ENCODE data around the gene TMEM51.

Gene TMEM51

DNA sequence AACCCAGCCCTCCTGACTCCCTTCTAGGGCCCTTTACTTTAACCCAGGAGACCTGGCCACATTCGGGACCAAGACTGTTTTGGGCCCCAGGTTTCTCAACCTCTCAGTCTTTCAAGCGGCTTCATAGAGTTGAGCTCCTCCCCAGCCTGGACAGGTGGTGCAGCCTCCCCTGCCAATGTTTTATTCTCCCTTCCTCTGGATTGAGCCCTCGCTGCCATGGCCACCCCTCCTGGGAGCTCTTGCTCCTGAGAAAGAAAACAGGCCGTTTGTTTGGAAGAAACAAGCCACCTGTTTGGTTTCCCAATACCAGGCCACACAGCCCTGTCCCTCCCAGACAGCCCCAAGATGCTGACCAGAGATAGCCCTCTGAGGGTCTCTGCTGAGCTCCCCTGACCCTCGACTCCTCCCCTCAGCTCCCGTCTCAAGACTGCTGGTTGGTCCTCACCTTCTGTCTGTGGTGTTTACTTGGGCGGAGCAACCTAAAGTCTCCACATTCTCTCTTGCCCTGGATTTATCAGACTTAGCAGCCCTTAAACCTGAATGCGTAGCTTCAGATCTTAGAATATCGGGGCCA, 3.3 kb downstream of the TMEM51 start:
- DNase-seq (ENCODE audit: insufficient read length, low spot score) = no peak
- FAIRE-seq = no peak
- TF ChIP-seq, protein P1, sequence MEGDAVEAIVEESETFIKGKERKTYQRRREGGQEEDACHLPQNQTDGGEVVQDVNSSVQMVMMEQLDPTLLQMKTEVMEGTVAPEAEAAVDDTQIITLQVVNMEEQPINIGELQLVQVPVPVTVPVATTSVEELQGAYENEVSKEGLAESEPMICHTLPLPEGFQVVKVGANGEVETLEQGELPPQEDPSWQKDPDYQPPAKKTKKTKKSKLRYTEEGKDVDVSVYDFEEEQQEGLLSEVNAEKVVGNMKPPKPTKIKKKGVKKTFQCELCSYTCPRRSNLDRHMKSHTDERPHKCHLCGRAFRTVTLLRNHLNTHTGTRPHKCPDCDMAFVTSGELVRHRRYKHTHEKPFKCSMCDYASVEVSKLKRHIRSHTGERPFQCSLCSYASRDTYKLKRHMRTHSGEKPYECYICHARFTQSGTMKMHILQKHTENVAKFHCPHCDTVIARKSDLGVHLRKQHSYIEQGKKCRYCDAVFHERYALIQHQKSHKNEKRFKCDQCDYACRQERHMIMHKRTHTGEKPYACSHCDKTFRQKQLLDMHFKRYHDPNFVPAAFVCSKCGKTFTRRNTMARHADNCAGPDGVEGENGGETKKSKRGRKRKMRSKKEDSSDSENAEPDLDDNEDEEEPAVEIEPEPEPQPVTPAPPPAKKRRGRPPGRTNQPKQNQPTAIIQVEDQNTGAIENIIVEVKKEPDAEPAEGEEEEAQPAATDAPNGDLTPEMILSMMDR (IDR thresholded peaks at IDR 0.05; ENCODE audit: insufficient read depth, missing control alignments) = no peak

DNA sequence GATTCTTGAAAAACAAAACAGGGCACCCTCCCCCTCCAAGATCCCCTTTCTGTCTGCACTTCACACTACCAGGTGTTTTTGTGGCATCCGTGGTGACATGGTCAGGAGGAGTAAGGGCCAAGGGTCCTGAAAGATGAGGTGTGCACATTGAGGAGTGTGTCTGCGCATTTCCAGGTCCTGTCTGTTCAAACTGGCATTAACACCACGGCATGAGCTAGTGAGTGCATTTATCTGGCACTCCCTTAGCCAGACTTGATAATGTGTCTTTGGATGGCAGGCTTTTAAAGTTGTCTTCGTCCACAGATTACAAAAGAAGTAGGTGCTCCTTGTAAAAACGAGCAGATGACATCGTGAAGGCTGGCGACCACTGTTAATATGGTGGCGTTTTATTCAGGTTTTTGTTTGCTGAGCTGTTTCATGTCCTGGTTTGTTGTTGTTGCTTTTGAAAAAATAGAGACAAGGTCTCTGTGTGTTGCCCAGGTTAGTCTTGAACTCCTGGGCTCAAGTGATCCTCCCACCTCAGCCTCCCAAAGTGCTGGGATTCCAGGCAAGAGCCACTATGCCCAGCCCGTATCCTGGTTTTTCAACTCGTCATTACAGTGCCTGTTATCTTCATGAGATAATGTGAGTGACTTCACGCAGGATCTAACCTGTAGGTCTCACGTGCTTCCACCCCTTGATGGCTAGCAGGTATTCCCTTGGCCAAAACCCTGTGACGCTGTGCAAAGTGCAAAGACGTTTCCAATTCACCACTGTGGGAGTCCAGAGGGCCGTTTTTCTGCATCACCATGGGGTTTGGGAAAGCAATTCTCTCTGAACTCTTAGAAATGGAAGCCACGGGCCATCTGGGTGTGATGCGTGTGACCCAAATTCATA, 4.2 kb downstream of the TMEM51 start:
- TF ChIP-seq, protein P1 (IDR thresholded peaks at IDR 0.05; ENCODE audit: insufficient read depth, missing control alignments) = no peak
- DNase-seq (ENCODE audit: insufficient read length, low spot score) = no peak
- FAIRE-seq = no peak

DNA sequence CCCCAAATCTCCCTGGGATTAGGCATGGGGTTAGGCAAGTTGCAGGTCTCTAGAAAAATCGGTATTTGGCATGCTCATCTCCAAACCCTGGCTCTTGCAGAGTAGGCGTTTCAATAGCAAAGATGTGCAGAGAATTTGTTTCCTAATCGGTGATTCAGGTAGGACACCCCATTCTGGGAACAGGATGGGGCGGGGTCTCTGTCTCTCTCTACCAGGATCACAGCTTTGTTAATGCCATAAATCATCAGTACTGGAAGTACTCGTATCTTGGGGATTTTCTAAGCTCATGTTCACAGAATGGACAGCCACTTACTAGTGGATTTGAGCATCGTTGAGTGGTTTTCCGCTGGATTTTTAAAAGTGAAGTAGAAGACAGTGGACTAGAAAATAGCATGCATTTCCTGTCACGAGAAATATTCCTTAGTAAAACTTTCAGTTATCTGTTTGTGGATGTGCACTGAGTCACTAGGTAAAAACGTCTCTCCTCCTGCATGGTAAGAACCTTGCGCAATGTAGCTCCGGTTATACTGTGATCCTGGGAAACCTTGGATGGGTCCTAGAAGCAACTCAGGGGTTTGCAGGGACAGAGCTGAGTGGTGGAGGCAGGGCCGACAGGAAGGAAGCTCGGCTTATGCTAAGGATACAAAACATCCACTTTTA, 5.1 kb downstream of the TMEM51 start:
- FAIRE-seq = no peak
- no peak for DNase-seq (ENCODE audit: insufficient read length, low spot score)

DNA sequence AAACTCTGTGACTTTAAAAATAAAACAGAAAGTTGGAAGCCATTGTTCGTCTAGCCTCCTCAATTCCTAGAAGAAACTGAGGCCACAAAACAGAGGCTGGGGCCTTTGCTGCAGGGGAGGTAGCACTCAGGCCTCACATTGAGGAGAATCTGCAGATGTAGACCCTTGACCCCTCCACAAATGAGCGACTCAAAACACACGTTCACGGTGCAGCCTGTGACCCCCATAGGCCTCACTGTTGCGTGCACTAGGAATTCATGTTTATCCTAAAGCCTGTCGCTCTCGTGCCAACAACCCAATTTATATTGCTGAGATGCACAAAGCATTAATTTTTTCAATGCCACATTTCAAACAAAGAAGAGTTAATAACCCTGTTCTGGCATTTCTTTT, 5.6 kb downstream of the TMEM51 start:
- FAIRE-seq = no peak
- TF ChIP-seq, protein P1 (IDR thresholded peaks at IDR 0.05; ENCODE audit: insufficient read depth, missing control alignments) = no peak
- DNase-seq (ENCODE audit: insufficient read length, low spot score) = no peak

More for the DNA sequence above, 5.1 kb downstream of the TMEM51 start:
- TF ChIP-seq, protein P1 (IDR thresholded peaks at IDR 0.05; ENCODE audit: insufficient read depth, missing control alignments) = no peak

DNA sequence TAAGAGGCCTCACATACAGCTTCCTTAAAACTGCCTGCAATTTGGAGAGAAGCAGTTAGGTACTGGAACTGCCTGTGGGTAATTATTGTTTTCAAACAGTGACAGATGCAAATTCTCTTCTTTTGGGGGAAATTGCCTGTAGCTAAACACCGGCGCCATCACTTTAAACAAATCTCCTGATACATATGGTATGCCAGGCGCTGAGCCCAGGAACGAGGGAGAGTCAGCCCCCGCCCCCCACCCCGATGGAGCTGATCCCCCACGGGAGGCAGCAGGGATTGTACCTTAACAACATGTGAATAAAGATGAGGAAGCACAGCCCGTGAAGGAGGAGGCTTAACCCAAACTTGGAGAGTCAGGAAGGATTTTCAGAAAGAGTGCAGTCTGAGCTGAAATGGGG, 7.1 kb downstream of the TMEM51 start:
- TF ChIP-seq, protein P1 (IDR thresholded peaks at IDR 0.05; ENCODE audit: insufficient read depth, missing control alignments) = no peak
- no peak for DNase-seq (ENCODE audit: insufficient read length, low spot score)
- FAIRE-seq = no peak

DNA sequence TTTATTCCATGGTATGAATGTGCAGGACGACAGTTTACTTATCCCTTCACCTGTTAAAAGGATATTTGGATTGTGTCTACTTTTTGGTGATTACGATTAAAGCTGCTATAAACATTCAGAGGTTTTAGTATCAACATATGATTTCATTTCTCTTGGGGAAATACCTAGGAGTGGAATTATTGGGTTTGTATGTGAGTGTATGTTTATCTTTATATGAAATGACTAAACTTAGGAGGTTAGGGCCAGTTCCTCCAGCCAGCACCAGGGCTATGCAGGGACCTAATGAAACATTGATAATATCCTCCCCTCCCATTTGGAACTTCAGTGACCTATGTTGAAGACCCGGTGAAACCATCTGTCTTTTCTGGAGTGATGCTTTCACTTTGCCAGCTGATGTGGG, 13.8 kb downstream of the TMEM51 start:
- FAIRE-seq (no peak), DNase-seq (ENCODE audit: insufficient read length, low spot score) (no peak)
- TF ChIP-seq, protein P1 (IDR thresholded peaks at IDR 0.05; ENCODE audit: insufficient read depth, missing control alignments) = no peak
